DMS153 treated with DMSO at 0.1 percent for 48 hours (cell line): ENCODE data around the gene CSRP1.
A peak's percentile ranks its signal among the peaks of the same experiment; 100 is the strongest.
"Not testable (repeated sequence)": the region's sequence is repeated elsewhere in the genome, so short reads cannot be mapped to it uniquely, and the experiment has no call there.

Experiments
- DNase-seq: peaks from one replicate; lab custom pipeline; 2025; ENCODE audit not compliant: unreplicated experiment; lab: John Stamatoyannopoulos, UW

The CSRP1 gene

GRCh38 chr1:201506557-201507359 lies at the start of gene CSRP1:
Gene CSRP1 (minus strand): TSS chr1:201507123. CDS start chr1:201496303, 10,820 bp downstream.
- peak; percentile 86 for DNase-seq

GRCh38 chr1:201555593-201555945 lies 48.6 kb upstream of the CSRP1 start:
- DNase-seq = no peak

GRCh38 chr1:201554789-201555592 lies 48.1 kb upstream of the CSRP1 start:
- DNase-seq = no peak

GRCh38 chr1:201554190-201554600 lies 47.3 kb upstream of the CSRP1 start:
- no peak for DNase-seq

- no peak for DNase-seq
Observed at GRCh38 chr1:201553496-201554189, 46.7 kb upstream of the CSRP1 start.

- no peak for DNase-seq
Observed at GRCh38 chr1:201552941-201553351, 46.0 kb upstream of the CSRP1 start.

- DNase-seq = no peak
Observed at GRCh38 chr1:201551877-201552731, 45.2 kb upstream of the CSRP1 start.

- no peak for DNase-seq
Observed at GRCh38 chr1:201551096-201551495, 44.2 kb upstream of the CSRP1 start.

GRCh38 chr1:201549522-201549921 lies 42.6 kb upstream of the CSRP1 start:
- not testable (repeated sequence) for DNase-seq

- no peak for DNase-seq
Observed at GRCh38 chr1:201545851-201546492, 39.0 kb upstream of the CSRP1 start.

GRCh38 chr1:201544710-201545109 lies 37.8 kb upstream of the CSRP1 start:
- DNase-seq = no peak

- DNase-seq = no peak
Observed at GRCh38 chr1:201543871-201544642, 37.1 kb upstream of the CSRP1 start.

GRCh38 chr1:201542309-201543035 lies 35.5 kb upstream of the CSRP1 start:
- DNase-seq = no peak

- DNase-seq = no peak
Observed at GRCh38 chr1:201540846-201541735, 34.2 kb upstream of the CSRP1 start.

GRCh38 chr1:201539561-201540431 lies 32.9 kb upstream of the CSRP1 start:
- DNase-seq = peak; percentile 85

- peak; percentile 82 for DNase-seq
Observed at GRCh38 chr1:201538612-201539551, 32.0 kb upstream of the CSRP1 start, which contains the start of gene NAV1. Gene NAV1 (plus strand): TSS chr1:201539127. CDS start chr1:201622885, 83,758 bp downstream.
